ENCODE data around the gene ACP3. TPM values are rescaled to one million over a fixed set of nuclear protein-coding genes. Genes with fewer than 3 reads are reported as not detected.
A peak's percentile ranks its signal among the peaks of the same experiment; 100 is the strongest.

Gene ACP3
- not detected in 2 replicates for total RNA-seq (2011; cell fraction: chromatin; rRNA removed; ENCODE audit: low replicate concordance)
- total RNA-seq (2011; cell fraction: nucleolus; rRNA removed) = not detected in 2 replicates
- total RNA-seq (2011; cell fraction: nucleoplasm; rRNA removed) = not detected in 2 replicates
- 1.1 TPM in 1 of 2 replicates, not detected in the other for total RNA-seq (2014; rRNA removed)
- 0.25 and 0.41 TPM in 2 replicates for total RNA-seq (2014; rRNA removed; fragmentation: Illumina TruSeq; extraction: Trizol)
- total RNA-seq (2015; rRNA removed; fragmentation: Illumina TruSeq; extraction: Trizol) = 0.33 and 0.49 TPM in 2 replicates
- 0.18 TPM in 2 replicates for total RNA-seq (2021)
- 0.08 and 0.22 TPM in 2 replicates for polyA plus RNA-seq (2011; rRNA removed)
- 0.22 and 0.35 TPM in 2 replicates for polyA plus RNA-seq (2011; cell fraction: cytosol; rRNA removed)
- polyA plus RNA-seq (2011; cell fraction: nucleus; rRNA removed) = 0.10 and 0.26 TPM in 2 replicates
- polyA plus RNA-seq (2012) = 0.36 and 0.44 TPM in 2 replicates
- polyA plus RNA-seq (2014; fragmentation: Illumina TruSeq; extraction: Trizol) = 0.08 and 0.21 TPM in 2 replicates
- polyA plus RNA-seq (2014; fragmentation: Nextera tagmentation; extraction: Ambion mirVana) = under 1 TPM; 0.20 to 0.25 TPM
- 0.19 and 0.43 TPM in 2 replicates for polyA plus RNA-seq (2014; rRNA removed)
- 0.07 and 0.45 TPM in 2 replicates for polyA minus RNA-seq (2011; rRNA and poly(A)+ RNA removed)
- polyA minus RNA-seq (2011; cell fraction: cytosol; rRNA and poly(A)+ RNA removed) = not detected in 2 replicates
- not detected in 2 replicates for polyA minus RNA-seq (2011; cell fraction: nucleus; rRNA and poly(A)+ RNA removed)
- Bru-seq, nascent RNA = percentile 17 among the genes with signal in this experiment
- BruChase-seq, experiment 1, labeled RNA remaining after a 2-hour chase = percentile 10 among the genes with signal in this experiment
- percentile 13 among the genes with signal in this experiment for BruChase-seq, experiment 2, labeled RNA remaining after a 6-hour chase
- long read RNA-seq, experiment 1 = 0 reads
- long read RNA-seq, experiment 2 = 0 reads
- long read RNA-seq, experiment 3 = 0 reads

- intact Hi-C loops (cut with micrococcal nuclease) = no loop called here
- Histone ChIP-seq H3K4me3 (no peak within 1 kb of the TSS), H3K27me3 (ENCODE audit: control insufficient read depth in 2 of 2, insufficient read depth in 2 of 2, low read length in 2 of 2) (no peaks in the 10 kb centered on the region), H3K4me2 (ENCODE audit: insufficient read depth, low read length) (no peak within 1 kb of the TSS), H3K4me1 (replicated peaks in 1 of 2; ENCODE audit: control insufficient read depth in 2 of 2, insufficient read depth in 2 of 2, low read length in 2 of 2) (no peaks in the 10 kb centered on the region), H4K20me1 (replicated peaks; ENCODE audit: control insufficient read depth, insufficient read depth, low read length) (no peaks in the 10 kb centered on the region), H3K27ac (ENCODE audit: extremely low read depth, low read depth, low read length) (peak within 1 kb of the TSS; percentile 20; the same call in 1 of the 3 replicates), H3K9me3 (replicated peaks; ENCODE audit: control insufficient read depth, insufficient read depth, low read depth, low read length) (no peaks in the 10 kb centered on the region), H3K79me2 (ENCODE audit: control insufficient read depth, insufficient read depth, low read length) (no peaks in the 10 kb centered on the region), H2AFZ (ENCODE audit: low read depth, low read length) (peak within 1 kb of the TSS; percentile 38; the same call in 1 of the 2 replicates), H3K9ac (ENCODE audit: insufficient read depth in 1 of 2, low read depth in 2 of 2, low read length in 2 of 2) (no peak within 1 kb of the TSS), H3K36me3 (ENCODE audit: control insufficient read depth, insufficient read depth, low read length) (no peaks in the 10 kb centered on the region), H3K9me1 (ENCODE audit: control insufficient read depth, insufficient read depth, low read length) (no peaks in the 10 kb centered on the region)
- BruUV-seq (replicated peaks) = no TSS peak
- ChIA-PET POLR2A (interaction anchor here (0.6 to 1.1 kb wide), 2 partner anchors 35 to 75 kb away, joined by 3 read pairs; no protein-coding TSS in a partner anchor), CTCF (ENCODE audit: low intra/inter-chr PET ratio) (no interaction called here)
- no peak for DNase-seq (ENCODE audit: extremely low read depth in 1 of 4, low spot score in 3 of 4)
- in situ Hi-C loops (cut with MboI) = no loop called here
- no peak for ATAC-seq
- WGBS (ENCODE audit: insufficient coverage, low coverage, missing lambda C conversion rate) = 9% methylated on average over 6 of the region's 6 CpGs
- no peak for FAIRE-seq
- TF ChIP-seq SMAD1 (IDR thresholded peaks at IDR 0.05; ENCODE audit: low read depth, low read length, partially characterized antibody) (no peak), KDM1A (IDR thresholded peaks at IDR 0.05) (no peak), THAP12 (CRISPR knock-in tag; IDR thresholded peaks at IDR 0.05) (no peak), TOE1 (IDR thresholded peaks at IDR 0.05; ENCODE audit: borderline replicate concordance) (no peak), TOE1 (CRISPR knock-in tag; IDR thresholded peaks at IDR 0.05; ENCODE audit: borderline replicate concordance, low read depth) (no peak), ZNF407 (IDR thresholded peaks at IDR 0.05; ENCODE audit: low read depth) (no peak)
Measured at GRCh38 chr3:132317229-132317948, at the start of gene ACP3. TSS of gene ACP3 (plus strand) at chr3:132317407. CDS start at chr3:132317457, 50 bp downstream.

Measured in K562 (cell line).